Measurements from ENCODE around the gene CCR7. TPM values are rescaled to one million over a fixed set of nuclear protein-coding genes. Genes with fewer than 3 reads are reported as not detected.

The CCR7 gene
- total and polyA plus RNA-seq, 2 of the 4 experiments (the other 2 are of a cell fraction) = 0.14 to 0.36 TPM

DNA sequence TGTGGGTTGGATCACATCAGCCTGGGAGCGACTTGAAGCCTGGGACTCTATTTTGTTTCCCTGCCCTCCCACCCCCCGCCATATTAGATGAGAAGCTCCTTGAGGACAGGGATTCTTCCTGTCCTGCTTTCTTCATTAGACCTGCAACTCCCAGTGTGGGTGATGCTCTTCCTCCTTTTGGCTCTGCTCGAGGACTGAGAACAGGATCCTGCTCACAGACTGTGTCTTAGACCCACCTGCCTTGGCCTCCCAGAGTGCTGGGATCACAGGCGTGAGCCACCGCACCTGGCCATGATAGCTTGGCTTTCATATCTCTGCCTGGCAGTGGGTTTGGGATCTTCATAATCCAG is 42.3 kb downstream of the CCR7 start:
- Histone ChIP-seq H2BK120ac (ENCODE audit: low read depth, low read length) (peak overlapping the region; percentile 95; the same call in 1 of the 2 replicates), H2BK5ac (ENCODE audit: low read depth, low read length, poor library complexity, severe bottlenecking) (peak overlapping the region; percentile 62), H3K14ac (replicated peaks; ENCODE audit: low read depth, low read length) (peak overlapping the region; percentile 68; the same call in 1 of the 2 replicates), H2BK15ac (ENCODE audit: low read depth, low read length) (peak overlapping the region; percentile 99; the same call in 2 of the 3 replicates), H3K9ac (ENCODE audit: low read depth, low read length) (no peak overlapping the region), H3K9me1 (ENCODE audit: insufficient read depth, low read length) (peaks cover 19% of the 10 kb centered on the region), H4K91ac (ENCODE audit: insufficient read depth, low read depth, low read length) (peak overlapping the region; percentile 88), H4K20me1 (ENCODE audit: insufficient read depth, low read length) (no peaks in the 10 kb centered on the region), H3K4me2 (ENCODE audit: low read depth, low read length) (no peak overlapping the region), H3K36me3 (ENCODE audit: control insufficient read depth, insufficient read depth, low read length) (no peaks in the 10 kb centered on the region), H2AFZ (replicated peaks; ENCODE audit: low read length, poor library complexity) (no peak overlapping the region), H3K4me3 (ENCODE audit: insufficient read depth, low read depth, low read length) (no peak overlapping the region), H3K9me3 (ENCODE audit: control insufficient read depth, insufficient read depth, low read length) (peaks cover 2% of the 10 kb centered on the region; the same call in 1 of the 2 replicates), H3K4me1 (ENCODE audit: control insufficient read depth, insufficient read depth, low read length) (peaks cover 24% of the 10 kb centered on the region), H3K23ac (ENCODE audit: low read depth, low read length) (no peak overlapping the region), H3K27me3 (ENCODE audit: control insufficient read depth, insufficient read depth, low read length) (no peaks in the 10 kb centered on the region), H4K5ac (ENCODE audit: low read depth, low read length) (no peak overlapping the region), H2AK5ac (ENCODE audit: low read depth, low read length) (peak overlapping the region; percentile 100), H3K4ac (ENCODE audit: low read depth, low read length) (peak overlapping the region; percentile 85), H3K27ac (ENCODE audit: insufficient read depth, low read length) (no peak overlapping the region), H4K8ac (ENCODE audit: low read depth in 2 of 2, low read length in 2 of 2) (peak overlapping the region in 1 of 2 experiments; percentile 97; a peak in 2 of 4 replicates), H2AK9ac (replicated peaks; ENCODE audit: low read depth, low read length, poor library complexity) (no peak overlapping the region), H3K18ac (ENCODE audit: low read depth, low read length) (peak overlapping the region; percentile 26; the same call in 1 of the 2 replicates), H2BK20ac (ENCODE audit: low read depth, low read length) (peak overlapping the region; percentile 85; the same call in 1 of the 2 replicates), H3K56ac (ENCODE audit: extremely low read depth, insufficient read depth, low read length) (no peak overlapping the region), H3K79me1 (ENCODE audit: low read depth in 1 of 2, low read length in 2 of 2) (peaks cover 5 to 10% of the 10 kb centered on the region in 2 experiments; a peak in 2 of 4 replicates)
- ChIA-PET CTCF (no interaction called here), POLR2A (ENCODE audit: unreplicated experiment) (interaction anchor here (0.5 kb wide), 1 partner anchor 77 kb away, joined by 3 read pairs; no protein-coding TSS in a partner anchor)
- intact Hi-C loops (cut with micrococcal nuclease) (no loop called here), in situ Hi-C loops (cut with MboI; ENCODE audit: low sequenced_read_pairs) (no loop called here), dilution Hi-C loops (cut with HindIII; ENCODE audit: low sequenced_read_pairs, unreplicated experiment) (no loop called here)
- DNase-seq (no peak), ATAC-seq (ENCODE audit: low read depth) (no peak)
- WGBS, 2 experiments (ENCODE audit: extremely low coverage in 2 of 2, insufficient read length in 1 of 2) = no CpG with 5 or more reads among the region's 5 CpGs
- no TSS peak for BruUV-seq (replicated peaks)
- TF ChIP-seq RAD21 (IDR thresholded peaks at IDR 0.05; ENCODE audit: low read length) (no peak), MXI1 (IDR thresholded peaks at IDR 0.05; ENCODE audit: borderline replicate concordance, low read depth, low read length) (no peak), RCOR1 (IDR thresholded peaks at IDR 0.05; ENCODE audit: insufficient replicate concordance, low read length) (no peak), RFX5 (IDR thresholded peaks at IDR 0.05; ENCODE audit: low read depth, low read length) (no peak), MAFK (IDR thresholded peaks at IDR 0.05; ENCODE audit: low read depth, low read length) (no peak), SMC3 (IDR thresholded peaks at IDR 0.05; ENCODE audit: low read depth, low read length) (no peak), NFE2L2 (IDR thresholded peaks at IDR 0.05; ENCODE audit: low read depth, low read length) (no peak), FOS (IDR thresholded peaks at IDR 0.05; ENCODE audit: low read depth, low read length) (no peak)
- TF ChIP-seq, protein P1, sequence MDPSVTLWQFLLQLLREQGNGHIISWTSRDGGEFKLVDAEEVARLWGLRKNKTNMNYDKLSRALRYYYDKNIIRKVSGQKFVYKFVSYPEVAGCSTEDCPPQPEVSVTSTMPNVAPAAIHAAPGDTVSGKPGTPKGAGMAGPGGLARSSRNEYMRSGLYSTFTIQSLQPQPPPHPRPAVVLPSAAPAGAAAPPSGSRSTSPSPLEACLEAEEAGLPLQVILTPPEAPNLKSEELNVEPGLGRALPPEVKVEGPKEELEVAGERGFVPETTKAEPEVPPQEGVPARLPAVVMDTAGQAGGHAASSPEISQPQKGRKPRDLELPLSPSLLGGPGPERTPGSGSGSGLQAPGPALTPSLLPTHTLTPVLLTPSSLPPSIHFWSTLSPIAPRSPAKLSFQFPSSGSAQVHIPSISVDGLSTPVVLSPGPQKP (IDR thresholded peaks at IDR 0.05; ENCODE audit: borderline replicate concordance, low read depth, low read length) = no peak
- TF ChIP-seq, protein P2, sequence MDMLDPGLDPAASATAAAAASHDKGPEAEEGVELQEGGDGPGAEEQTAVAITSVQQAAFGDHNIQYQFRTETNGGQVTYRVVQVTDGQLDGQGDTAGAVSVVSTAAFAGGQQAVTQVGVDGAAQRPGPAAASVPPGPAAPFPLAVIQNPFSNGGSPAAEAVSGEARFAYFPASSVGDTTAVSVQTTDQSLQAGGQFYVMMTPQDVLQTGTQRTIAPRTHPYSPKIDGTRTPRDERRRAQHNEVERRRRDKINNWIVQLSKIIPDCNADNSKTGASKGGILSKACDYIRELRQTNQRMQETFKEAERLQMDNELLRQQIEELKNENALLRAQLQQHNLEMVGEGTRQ (IDR thresholded peaks at IDR 0.05; ENCODE audit: low read depth, low read length) = no peak
- TF ChIP-seq, protein P3, sequence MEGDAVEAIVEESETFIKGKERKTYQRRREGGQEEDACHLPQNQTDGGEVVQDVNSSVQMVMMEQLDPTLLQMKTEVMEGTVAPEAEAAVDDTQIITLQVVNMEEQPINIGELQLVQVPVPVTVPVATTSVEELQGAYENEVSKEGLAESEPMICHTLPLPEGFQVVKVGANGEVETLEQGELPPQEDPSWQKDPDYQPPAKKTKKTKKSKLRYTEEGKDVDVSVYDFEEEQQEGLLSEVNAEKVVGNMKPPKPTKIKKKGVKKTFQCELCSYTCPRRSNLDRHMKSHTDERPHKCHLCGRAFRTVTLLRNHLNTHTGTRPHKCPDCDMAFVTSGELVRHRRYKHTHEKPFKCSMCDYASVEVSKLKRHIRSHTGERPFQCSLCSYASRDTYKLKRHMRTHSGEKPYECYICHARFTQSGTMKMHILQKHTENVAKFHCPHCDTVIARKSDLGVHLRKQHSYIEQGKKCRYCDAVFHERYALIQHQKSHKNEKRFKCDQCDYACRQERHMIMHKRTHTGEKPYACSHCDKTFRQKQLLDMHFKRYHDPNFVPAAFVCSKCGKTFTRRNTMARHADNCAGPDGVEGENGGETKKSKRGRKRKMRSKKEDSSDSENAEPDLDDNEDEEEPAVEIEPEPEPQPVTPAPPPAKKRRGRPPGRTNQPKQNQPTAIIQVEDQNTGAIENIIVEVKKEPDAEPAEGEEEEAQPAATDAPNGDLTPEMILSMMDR (conservative IDR thresholded peaks at IDR 0.05; ENCODE audit: low read depth, low read length) = no peak

Data from IMR-90 (cell line).